Coronary artery (tissue), 2 donors: Measurements from ENCODE around the gene AZIN2.

Experiments used
- DNase-seq: peaks from one replicate; pipeline ENCODE4 v3.0.0-alpha.2; 2017; ENCODE audit warnings: low spot score
- H3K27ac ChIP-seq, 2 donors: fragments of 200-600 bp; sonication (generic); one replicate each; pipeline ENCODE4 v1.5.1; 2016 to 2019
- H3K4me3 ChIP-seq: fragments of 200-600 bp; sonication (generic); 2 replicates; pipeline ENCODE4 v1.5.1; 2016; ENCODE audit warnings: mild to moderate bottlenecking, moderate library complexity
- TF ChIP-seq, protein P1 (sequence below): fragments of 200-600 bp; sonication (generic); IDR thresholded peaks from one replicate; pipeline ENCODE4 v1.5.1; 2019; ENCODE audit warnings: antibody characterized with exemption

The AZIN2 gene

DNA sequence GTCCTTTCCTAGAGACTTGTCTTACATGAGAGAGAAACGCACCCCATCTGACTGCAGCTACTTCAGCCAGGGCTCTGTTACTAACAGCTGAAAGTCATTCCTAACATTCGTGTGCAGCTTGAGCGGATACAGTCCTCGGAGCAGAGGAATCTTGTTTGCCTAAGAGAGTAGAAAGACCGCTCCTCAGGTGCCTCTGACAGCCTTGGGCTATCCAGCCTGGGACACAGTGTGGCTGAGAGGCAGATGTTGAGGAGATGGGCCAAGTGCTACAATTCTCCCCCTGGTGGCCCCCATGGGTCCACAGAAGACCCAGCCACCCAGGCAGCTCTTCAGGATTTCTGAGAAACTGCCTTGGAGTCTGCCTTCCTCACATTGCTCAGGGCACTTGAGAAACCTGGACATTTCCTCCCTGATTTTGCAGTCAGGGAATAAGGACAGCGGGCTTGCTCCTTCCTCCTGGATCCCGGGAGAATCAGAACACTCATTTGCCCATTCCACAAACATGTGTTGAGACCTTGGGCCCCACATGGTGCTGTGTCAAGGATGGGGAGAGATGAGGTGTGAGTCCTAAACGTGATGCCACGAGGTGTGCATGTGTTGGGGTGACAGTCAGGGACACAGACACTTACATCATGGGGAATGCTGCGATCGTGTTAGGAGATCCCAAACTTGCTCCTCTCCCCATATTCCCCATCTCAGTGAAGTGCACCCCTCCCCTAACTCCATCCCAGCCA lies 87.8 kb downstream of the AZIN2 start:
- TF ChIP-seq, protein P1, sequence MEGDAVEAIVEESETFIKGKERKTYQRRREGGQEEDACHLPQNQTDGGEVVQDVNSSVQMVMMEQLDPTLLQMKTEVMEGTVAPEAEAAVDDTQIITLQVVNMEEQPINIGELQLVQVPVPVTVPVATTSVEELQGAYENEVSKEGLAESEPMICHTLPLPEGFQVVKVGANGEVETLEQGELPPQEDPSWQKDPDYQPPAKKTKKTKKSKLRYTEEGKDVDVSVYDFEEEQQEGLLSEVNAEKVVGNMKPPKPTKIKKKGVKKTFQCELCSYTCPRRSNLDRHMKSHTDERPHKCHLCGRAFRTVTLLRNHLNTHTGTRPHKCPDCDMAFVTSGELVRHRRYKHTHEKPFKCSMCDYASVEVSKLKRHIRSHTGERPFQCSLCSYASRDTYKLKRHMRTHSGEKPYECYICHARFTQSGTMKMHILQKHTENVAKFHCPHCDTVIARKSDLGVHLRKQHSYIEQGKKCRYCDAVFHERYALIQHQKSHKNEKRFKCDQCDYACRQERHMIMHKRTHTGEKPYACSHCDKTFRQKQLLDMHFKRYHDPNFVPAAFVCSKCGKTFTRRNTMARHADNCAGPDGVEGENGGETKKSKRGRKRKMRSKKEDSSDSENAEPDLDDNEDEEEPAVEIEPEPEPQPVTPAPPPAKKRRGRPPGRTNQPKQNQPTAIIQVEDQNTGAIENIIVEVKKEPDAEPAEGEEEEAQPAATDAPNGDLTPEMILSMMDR, result no peak
- Histone ChIP-seq H3K27ac (no peak overlapping the region), H3K4me3 (no peak overlapping the region)
- no peak for DNase-seq

DNA sequence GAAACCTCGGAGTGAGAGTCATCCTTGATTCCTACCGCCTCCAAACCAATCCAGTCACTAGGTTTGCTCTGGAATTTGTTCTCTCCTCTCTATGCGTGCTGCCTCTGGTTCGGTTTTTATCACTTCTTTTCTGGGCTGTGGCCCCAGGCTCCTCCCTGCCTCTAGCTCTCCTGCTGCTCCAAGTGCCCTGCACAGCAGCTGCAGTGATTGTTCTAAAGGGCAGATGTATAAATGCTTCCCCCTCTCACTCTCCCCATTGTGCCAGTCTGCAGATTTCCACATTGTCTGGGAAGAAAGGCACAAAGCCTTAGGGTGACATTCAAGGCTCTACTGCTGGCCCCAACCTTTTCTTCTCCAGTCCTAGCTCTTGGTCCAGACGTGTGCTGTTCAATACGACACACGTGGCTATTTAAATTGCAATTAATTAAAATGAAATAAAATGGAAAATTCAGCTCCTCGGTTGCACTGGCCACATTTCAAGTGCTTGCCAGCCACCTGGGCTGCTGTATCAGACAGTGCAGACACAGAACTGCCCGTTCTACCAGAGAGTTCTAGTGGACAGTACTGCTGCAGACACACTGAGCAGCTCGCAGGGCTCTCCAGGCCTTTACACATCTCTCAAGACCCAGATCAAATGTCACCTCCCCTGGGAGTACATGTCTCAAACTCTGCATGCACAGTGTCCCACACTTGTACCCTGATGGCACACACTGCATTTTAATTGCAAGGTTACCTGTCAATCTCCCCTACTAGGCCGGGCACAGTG lies 88.5 kb downstream of the AZIN2 start:
- Histone ChIP-seq H3K4me3 (no peak overlapping the region), H3K27ac (no peak overlapping the region)
- DNase-seq, result no peak
- TF ChIP-seq, protein P1, result no peak
